SK-N-SH (cell line): ENCODE measurements around the gene COL25A1. TPM values are rescaled to one million over a fixed set of nuclear protein-coding genes. Genes with fewer than 3 reads are reported as not detected.

ENCODE experiments used
- CTCF ChIA-PET: fragments of 300-600, 350-600 bp; formaldehyde crosslinking; extraction: SDS; loops from one replicate; lab custom pipeline; 2021; lab: Yijun Ruan, JAX
- POLR2A ChIA-PET: fragments of 350-600 bp; sonication (Branson Sonifier 250); formaldehyde crosslinking; extraction: SDS; loops from one replicate; lab custom pipeline; 2020; ENCODE audit warnings: antibody characterized with exemption, inconsistent platforms; lab: Yijun Ruan, JAX
- DNase-seq: peaks from one replicate; pipeline ENCODE4 v3.0.0; 2012
- H2AFZ ChIP-seq: fragments of 200-600 bp; sonication (generic); 2 replicates; pipeline ENCODE4 v1.8.1; 2016; ENCODE audit warnings: antibody characterized with exemption, mild to moderate bottlenecking, low read depth
- H3F3A ChIP-seq: fragments of 200-600 bp; sonication (generic); replicated peaks from 2 replicates; pipeline ENCODE3; 2016; ENCODE audit warnings: antibody characterized with exemption, mild to moderate bottlenecking; ENCODE audit not compliant: insufficient read depth
- H3K27ac ChIP-seq, 2 experiments: fragments of 200-500 bp in 1 of 2; fragments of 200-600 bp in 1 of 2; sonication (Bioruptor generic) in 1 of 2; sonication (generic), shearing (Covaris generic) in 1 of 2; 2 replicates each; pipeline versions ENCODE4 v1.5.1 to v1.6.1; 2014 to 2016; ENCODE audit warnings: low read depth in 2 of 2, inconsistent platforms in 1 of 2, low read length in 1 of 2, mild to moderate bottlenecking in 1 of 2, mixed read lengths in 1 of 2
- H3K27me3 ChIP-seq: fragments of 200-600 bp; sonication (generic), shearing (Covaris generic); 2 replicates; pipeline ENCODE4 v1.6.1; 2016; ENCODE audit warnings: mixed run types; ENCODE audit not compliant: insufficient read depth
- H3K36me3 ChIP-seq, 2 experiments: fragments of 200-500 bp in 1 of 2; fragments of 200-600 bp in 1 of 2; sonication (Bioruptor generic) in 1 of 2; sonication (generic) in 1 of 2; replicated peaks in 1 of 2; 2 replicates each; pipeline versions ENCODE3 to v1.5.1; 2014 to 2016; ENCODE audit warnings: low read length in 1 of 2, mild to moderate bottlenecking in 1 of 2; ENCODE audit not compliant: insufficient read depth in 2 of 2, control insufficient read depth in 1 of 2
- H3K4me1 ChIP-seq, 2 experiments: fragments of 200-500 bp in 1 of 2; fragments of 200-600 bp in 1 of 2; sonication (Bioruptor generic) in 1 of 2; sonication (generic), shearing (Covaris generic) in 1 of 2; 2 replicates each; pipeline versions ENCODE4 v1.5.1 to v1.6.1; 2014 to 2016; ENCODE audit warnings: low read depth in 1 of 2, low read length in 1 of 2, mixed run types in 1 of 2; ENCODE audit not compliant: insufficient read depth in 2 of 2, control insufficient read depth in 1 of 2
- H3K4me2 ChIP-seq: fragments of 200-600 bp; sonication (generic), shearing (Covaris generic); 2 replicates; pipeline ENCODE4 v1.6.1; 2017; ENCODE audit warnings: mixed run types
- H3K4me3 ChIP-seq, 2 experiments: fragments of 200-500 bp in 1 of 2; fragments of 200-600 bp in 1 of 2; sonication (Bioruptor generic) in 1 of 2; sonication (generic), shearing (Covaris generic) in 1 of 2; 2 replicates each; pipeline versions ENCODE4 v1.5.1 to v1.8.1; 2014 to 2016; ENCODE audit warnings: low read depth in 2 of 2, inconsistent platforms in 1 of 2, low read length in 1 of 2, mild to moderate bottlenecking in 1 of 2, mixed read lengths in 1 of 2, moderate library complexity in 1 of 2
- H3K79me2 ChIP-seq: fragments of 200-600 bp; sonication (generic); 2 replicates; pipeline ENCODE4 v1.8.1; 2017; ENCODE audit warnings: mild to moderate bottlenecking; ENCODE audit not compliant: insufficient read depth
- H3K9ac ChIP-seq: fragments of 200-600 bp; sonication (generic); 2 replicates; pipeline ENCODE4 v1.6.1; 2017; ENCODE audit warnings: mixed run types
- H3K9me2 ChIP-seq: fragments of 200-600 bp; sonication (generic); 2 replicates; pipeline ENCODE4 v1.6.1; 2017; ENCODE audit warnings: mixed run types
- H3K9me3 ChIP-seq: fragments of 200-600 bp; sonication (generic); 2 replicates; pipeline ENCODE4 v1.6.1; 2017; ENCODE audit warnings: mixed run types, mild to moderate bottlenecking, moderate library complexity
- H4K20me1 ChIP-seq: fragments of 200-600 bp; sonication (generic); 2 replicates; pipeline ENCODE4 v1.6.1; 2017; ENCODE audit warnings: mild to moderate bottlenecking, mixed run types; ENCODE audit not compliant: insufficient read depth
- CTCF ChIP-seq: fragments of 200-600 bp; sonication (generic); IDR thresholded peaks from 2 replicates; pipeline ENCODE4 v1.6.1; 2017; ENCODE audit warnings: antibody characterized with exemption, mild to moderate bottlenecking, moderate library complexity
- EZH2phosphoT487 ChIP-seq: fragments of 200-600 bp; sonication (generic); IDR thresholded peaks from 2 replicates; pipeline ENCODE4 v1.6.1; 2017; ENCODE audit warnings: low read depth, mixed run types, mild to moderate bottlenecking, antibody characterized with exemption, moderate library complexity, borderline replicate concordance
- FOSL2 ChIP-seq: IDR thresholded peaks from 2 replicates; pipeline ENCODE4 v1.4.0; 2012; ENCODE audit warnings: low read depth, mild to moderate bottlenecking, moderate library complexity, borderline replicate concordance
- FOXM1 ChIP-seq: IDR thresholded peaks from 2 replicates; pipeline ENCODE4 v1.4.0; 2012; ENCODE audit warnings: low read depth, mild to moderate bottlenecking
- JUND ChIP-seq: IDR thresholded peaks from 2 replicates; pipeline ENCODE4 v1.4.0; 2012
- RAD21 ChIP-seq: IDR thresholded peaks from 2 replicates; pipeline ENCODE4 v1.6.1; 2012; ENCODE audit warnings: mild to moderate bottlenecking, low read length
- RXRA ChIP-seq: IDR thresholded peaks from 2 replicates; pipeline ENCODE4 v1.4.0; 2012; ENCODE audit warnings: low read depth, mild to moderate bottlenecking, borderline replicate concordance
- SIN3A ChIP-seq: IDR thresholded peaks from 2 replicates; pipeline ENCODE4 v1.6.1; 2012; ENCODE audit warnings: low read depth, mild to moderate bottlenecking, low read length, moderate library complexity, borderline replicate concordance
- SMC3 ChIP-seq: IDR thresholded peaks from 2 replicates; pipeline ENCODE4 v1.6.1; 2012; ENCODE audit warnings: low read depth, low read length, improper control_type of control experiment
- TAF1 ChIP-seq: IDR thresholded peaks from 2 replicates; pipeline ENCODE4 v1.6.1; 2012; ENCODE audit warnings: low read depth, mild to moderate bottlenecking, low read length, moderate library complexity, borderline replicate concordance
- WGBS: methylation state at CpG from one replicate; pipeline ENCODE4 v1.1.6; 2017; ENCODE audit warnings: low lambda C conversion rate; 5-methylcytosine and 5-hydroxymethylcytosine counted together
- polyA plus RNA-seq, 3 experiments: library from polyadenylated mRNA; depleted of rRNA; stranded (reverse); fragments of >200 nt; gene quantifications; 2 replicates each; pipeline ENCODE4 v1.2.3, GENCODE V29; 2012
- TF ChIP-seq, protein P1 (sequence below): fragments of 150-350 bp; IDR thresholded peaks from 2 replicates; pipeline ENCODE4 v1.6.1; 2016; ENCODE audit warnings: mild to moderate bottlenecking, low read depth, low read length
- TF ChIP-seq, protein P2 (sequence below): fragments of 150-350 bp; IDR thresholded peaks from 2 replicates; pipeline ENCODE4 v1.6.1; 2017; ENCODE audit warnings: antibody characterized with exemption, low read length, low read depth, borderline replicate concordance

COL25A1 gene
- polyA plus RNA-seq, 1 of the 3 experiments (the other 2 are of a cell fraction) = not detected

GRCh38 chr4:109235683-109236082 lies 66.8 kb downstream of the COL25A1 start:
- no peak overlapping the region for H3K4me3 ChIP-seq
- H3K36me3 ChIP-seq = no peaks in the 10 kb centered on the region
- H3K27me3 ChIP-seq = no peaks in the 10 kb centered on the region
- H3K9ac ChIP-seq = no peak overlapping the region
- no peaks in the 10 kb centered on the region for H3K9me2 ChIP-seq
- no peak overlapping the region for H3K27ac ChIP-seq
- H3F3A ChIP-seq = no peaks in the 10 kb centered on the region
- no peaks in the 10 kb centered on the region for H4K20me1 ChIP-seq
- no peak overlapping the region for H2AFZ ChIP-seq
- H3K4me2 ChIP-seq = no peak overlapping the region
- no peaks in the 10 kb centered on the region for H3K4me1 ChIP-seq
- ChIA-PET POLR2A (no interaction called here), CTCF (interaction anchor here (0.6 kb wide), 1 partner anchor 780 kb away, joined by 3 read pairs; no protein-coding TSS in a partner anchor)
- H3K79me2 ChIP-seq = no peaks in the 10 kb centered on the region
- 4% methylated on average over 1 of the region's 1 CpG for WGBS
- no peak for DNase-seq
- H3K9me3 ChIP-seq = no peaks in the 10 kb centered on the region
- TF ChIP-seq FOSL2 = no peak
- no peak for TF ChIP-seq SIN3A
- TF ChIP-seq, protein P1, sequence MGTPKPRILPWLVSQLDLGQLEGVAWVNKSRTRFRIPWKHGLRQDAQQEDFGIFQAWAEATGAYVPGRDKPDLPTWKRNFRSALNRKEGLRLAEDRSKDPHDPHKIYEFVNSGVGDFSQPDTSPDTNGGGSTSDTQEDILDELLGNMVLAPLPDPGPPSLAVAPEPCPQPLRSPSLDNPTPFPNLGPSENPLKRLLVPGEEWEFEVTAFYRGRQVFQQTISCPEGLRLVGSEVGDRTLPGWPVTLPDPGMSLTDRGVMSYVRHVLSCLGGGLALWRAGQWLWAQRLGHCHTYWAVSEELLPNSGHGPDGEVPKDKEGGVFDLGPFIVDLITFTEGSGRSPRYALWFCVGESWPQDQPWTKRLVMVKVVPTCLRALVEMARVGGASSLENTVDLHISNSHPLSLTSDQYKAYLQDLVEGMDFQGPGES = no peak
- no peak for TF ChIP-seq JUND
- no peak for TF ChIP-seq FOXM1
- no peak for TF ChIP-seq SMC3
- no peak for TF ChIP-seq TAF1
- no peak for TF ChIP-seq RXRA
- TF ChIP-seq CTCF = no peak
- TF ChIP-seq, protein P2, sequence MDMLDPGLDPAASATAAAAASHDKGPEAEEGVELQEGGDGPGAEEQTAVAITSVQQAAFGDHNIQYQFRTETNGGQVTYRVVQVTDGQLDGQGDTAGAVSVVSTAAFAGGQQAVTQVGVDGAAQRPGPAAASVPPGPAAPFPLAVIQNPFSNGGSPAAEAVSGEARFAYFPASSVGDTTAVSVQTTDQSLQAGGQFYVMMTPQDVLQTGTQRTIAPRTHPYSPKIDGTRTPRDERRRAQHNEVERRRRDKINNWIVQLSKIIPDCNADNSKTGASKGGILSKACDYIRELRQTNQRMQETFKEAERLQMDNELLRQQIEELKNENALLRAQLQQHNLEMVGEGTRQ = no peak
- TF ChIP-seq RAD21 = no peak

DNA sequence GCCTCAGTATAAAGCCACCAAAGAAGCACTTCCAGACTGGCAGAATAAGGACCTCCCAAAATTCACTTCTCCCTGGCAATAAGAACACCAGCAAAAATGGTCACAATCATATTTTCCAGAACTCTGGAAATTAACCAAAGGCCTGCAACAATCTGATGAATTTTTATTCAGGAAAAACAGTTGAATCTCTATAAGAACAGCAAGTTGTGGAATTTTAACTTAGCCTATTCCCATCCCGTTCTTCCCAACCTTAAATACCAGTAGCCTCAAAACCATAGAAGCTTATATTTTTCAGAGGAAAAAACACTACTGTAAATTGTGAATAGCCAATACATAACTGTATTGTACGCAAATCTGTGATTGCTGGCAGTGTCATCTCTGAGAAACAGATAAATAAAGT lies 67.9 kb downstream of the COL25A1 start:
- no peak overlapping the region for H3K4me2 ChIP-seq
- no peaks in the 10 kb centered on the region for H3F3A ChIP-seq
- no peaks in the 10 kb centered on the region for H3K79me2 ChIP-seq
- H3K27me3 ChIP-seq = no peaks in the 10 kb centered on the region
- no peak overlapping the region for H3K27ac ChIP-seq
- no peak overlapping the region for H3K4me3 ChIP-seq
- POLR2A ChIA-PET = no interaction called here
- no peaks in the 10 kb centered on the region for H4K20me1 ChIP-seq
- no peak overlapping the region for H2AFZ ChIP-seq
- CTCF ChIA-PET = no interaction called here
- no peaks in the 10 kb centered on the region for H3K9me2 ChIP-seq
- DNase-seq = no peak
- no peaks in the 10 kb centered on the region for H3K9me3 ChIP-seq
- H3K4me1 ChIP-seq = no peaks in the 10 kb centered on the region
- TF ChIP-seq EZH2phosphoT487 = no peak
- no peak overlapping the region for H3K9ac ChIP-seq
- H3K36me3 ChIP-seq = no peaks in the 10 kb centered on the region
- 0% methylated on average over 2 of the region's 2 CpGs for WGBS
